ENCODE results near the gene MPP2.

- TF ChIP-seq POLR2A (IDR thresholded peaks at IDR 0.05): no peak
- no peak for TF ChIP-seq CTCF (IDR thresholded peaks at IDR 0.05)
- TF ChIP-seq POLR2AphosphoS5 (IDR thresholded peaks at IDR 0.05): no peak
Observed at GRCh38 chr17:43905985-43906852, 1.1 kb downstream of the MPP2 start.
